GM12878 (cell line): Measurements from ENCODE around the gene FASTK. TPM values are rescaled to one million over a fixed set of nuclear protein-coding genes. Genes with fewer than 3 reads are reported as not detected.

Source experiments
- ATAC-seq: fragments of 200-7000 bp; cut with Tn5 transposase; 3 replicates; pipeline ENCODE4 v1.9.1; 2020; ENCODE audit warnings: mild to moderate bottlenecking, moderate library complexity
- BruUV-seq: library from RNA; stranded (reverse); fragments of 400-500 nt; replicated peaks from 2 replicates; lab custom pipeline; 2021; lab: Mats Ljungman, UMichigan
- CTCF ChIA-PET: fragments of 300-600 bp; sonication (Branson Sonifier 250); formaldehyde crosslinking; extraction: SDS; loops from one replicate; lab custom pipeline; 2021; ENCODE audit warnings: inconsistent platforms; lab: Yijun Ruan, JAX
- POLR2A ChIA-PET: fragments of 350-600 bp; formaldehyde crosslinking; extraction: SDS; loops from one replicate; lab custom pipeline; 2021; ENCODE audit warnings: inconsistent platforms; lab: Charles Lee
- RAD21 ChIA-PET: fragments of 300-600 bp; sonication (Branson Sonifier 250); formaldehyde crosslinking; loops from one replicate; lab custom pipeline; 2023; ENCODE audit warnings: antibody characterized with exemption; ENCODE audit not compliant: unreplicated experiment; lab: Charles Lee
- SMC1A ChIA-PET: fragments of 300-600 bp; sonication (Branson Sonifier 250); formaldehyde crosslinking; loops from one replicate; lab custom pipeline; 2023; ENCODE audit not compliant: unreplicated experiment, uncharacterized antibody; lab: Charles Lee
- DNase-seq: peaks from one replicate; pipeline ENCODE4 v3.0.0-alpha.2; 2011; ENCODE audit warnings: low read depth, low spot score
- FAIRE-seq: peaks from 3 replicates; lab custom pipeline; 2011; peaks lifted over from hg19 to GRCh38; lab: Jason Lieb, UNC
- H2AFZ ChIP-seq: 2 replicates; pipeline ENCODE4 v1.6.0; 2011; ENCODE audit warnings: low read depth, low read length, control low read depth; ENCODE audit not compliant: control insufficient read depth
- H3K27ac ChIP-seq: 2 replicates; pipeline ENCODE4 v1.5.1; 2011; ENCODE audit warnings: control low read depth; ENCODE audit not compliant: control insufficient read depth, insufficient read depth
- H3K27me3 ChIP-seq, 2 experiments: replicated peaks in 1 of 2; 2 replicates each; pipeline versions ENCODE4 v1.6.0 to v1.6.1; 2011; ENCODE audit warnings: low read length in 1 of 2; ENCODE audit not compliant: control insufficient read depth in 2 of 2, insufficient read depth in 2 of 2
- H3K36me3 ChIP-seq, 2 experiments: 2 replicates each; pipeline ENCODE4 v1.5.1; 2011; ENCODE audit warnings: low read length in 1 of 2; ENCODE audit not compliant: control insufficient read depth in 2 of 2, insufficient read depth in 2 of 2
- H3K4me1 ChIP-seq: 2 replicates; pipeline ENCODE4 v1.6.1; 2011; ENCODE audit warnings: mild to moderate bottlenecking, low read length, moderate library complexity, mixed read lengths; ENCODE audit not compliant: control insufficient read depth, insufficient read depth
- H3K4me2 ChIP-seq: 2 replicates; pipeline ENCODE4 v1.6.0; 2011; ENCODE audit warnings: control low read depth; ENCODE audit not compliant: control insufficient read depth, insufficient read depth
- H3K4me3 ChIP-seq: fragments of 200-600 bp; sonication (generic); 2 replicates; pipeline ENCODE4 v1.5.1; 2016
- H3K79me2 ChIP-seq: 2 replicates; pipeline ENCODE4 v1.6.0; 2011; ENCODE audit warnings: low read length; ENCODE audit not compliant: control insufficient read depth, insufficient read depth
- H3K9ac ChIP-seq: 2 replicates; pipeline ENCODE4 v1.8.0; 2011; ENCODE audit warnings: low read length, control low read depth, mixed read lengths; ENCODE audit not compliant: control insufficient read depth, insufficient read depth
- H3K9me3 ChIP-seq: replicated peaks from 3 replicates; pipeline ENCODE4 v1.5.1; 2011; ENCODE audit warnings: mild to moderate bottlenecking, low read length; ENCODE audit not compliant: control insufficient read depth, insufficient read depth
- H4K20me1 ChIP-seq: 2 replicates; pipeline ENCODE4 v1.6.0; 2011; ENCODE audit not compliant: control insufficient read depth, insufficient read depth
- BMI1 ChIP-seq: fragments of 450-650 bp; IDR thresholded peaks from 2 replicates; pipeline ENCODE4 v1.6.1; 2016; ENCODE audit warnings: mild to moderate bottlenecking, moderate library complexity, borderline replicate concordance
- CBFB ChIP-seq: IDR thresholded peaks from 2 replicates; pipeline ENCODE4 v1.6.1; 2016; ENCODE audit warnings: antibody characterized with exemption, low read depth
- KAT2A ChIP-seq: conservative IDR thresholded peaks from 2 replicates; pipeline ENCODE4 v1.6.1; 2011; ENCODE audit warnings: low read depth, low read length; ENCODE audit not compliant: control insufficient read depth
- KDM1A ChIP-seq: fragments of 200-600 bp; sonication (generic); IDR thresholded peaks from 2 replicates; pipeline ENCODE4 v1.6.1; 2016; ENCODE audit warnings: borderline replicate concordance
- MTA3 ChIP-seq: IDR thresholded peaks from 2 replicates; pipeline ENCODE4 v1.6.1; 2012; ENCODE audit warnings: low read length, inconsistent platforms, borderline replicate concordance
- NFIC ChIP-seq: IDR thresholded peaks from 2 replicates; pipeline ENCODE4 v1.6.1; 2012; ENCODE audit warnings: low read depth, mild to moderate bottlenecking, inconsistent platforms, low read length, moderate library complexity
- NFXL1 ChIP-seq: fragments of 450-650 bp; IDR thresholded peaks from 2 replicates; pipeline ENCODE4 v1.6.1; 2017; ENCODE audit warnings: antibody characterized with exemption, mild to moderate bottlenecking, borderline replicate concordance
- NR2C2 ChIP-seq: IDR thresholded peaks from 2 replicates; pipeline ENCODE4 v1.6.1; 2011; ENCODE audit warnings: borderline replicate concordance, low read depth; ENCODE audit not compliant: control insufficient read depth, insufficient read length
- RELA ChIP-seq: fragments of 450-650 bp; IDR thresholded peaks from 2 replicates; pipeline ENCODE4 v1.8.0; 2014; ENCODE audit warnings: borderline replicate concordance; ENCODE audit not compliant: partially characterized antibody
- REST ChIP-seq: IDR thresholded peaks from 2 replicates; pipeline ENCODE4 v1.6.1; 2012; ENCODE audit warnings: mild to moderate bottlenecking, low read depth, low read length
- SREBF1 ChIP-seq: IDR thresholded peaks from 2 replicates; pipeline ENCODE4 v1.6.1; 2012; ENCODE audit warnings: mild to moderate bottlenecking, low read length
- SUZ12 ChIP-seq: fragments of 200-600 bp; sonication (generic); IDR thresholded peaks from one replicate; pipeline ENCODE4 v1.6.1; 2018; ENCODE audit warnings: antibody characterized with exemption, mild to moderate bottlenecking; ENCODE audit not compliant: unreplicated experiment
- TARDBP ChIP-seq: IDR thresholded peaks from 2 replicates; pipeline ENCODE4 v1.6.1; 2016; ENCODE audit warnings: borderline replicate concordance
- TCF7 ChIP-seq: IDR thresholded peaks from 2 replicates; pipeline ENCODE4 v1.6.1; 2014; ENCODE audit warnings: antibody characterized with exemption, borderline replicate concordance
- WRNIP1 ChIP-seq: IDR thresholded peaks from 2 replicates; pipeline ENCODE4 v1.6.1; 2011; ENCODE audit warnings: low read depth, low read length, improper control_type of control experiment, borderline replicate concordance
- ZNF274 ChIP-seq: IDR thresholded peaks from one replicate; pipeline ENCODE4 v1.8.0; 2011; ENCODE audit not compliant: insufficient read length, insufficient read depth
- ZNF592 ChIP-seq: fragments of 450-650 bp; IDR thresholded peaks from 2 replicates; pipeline ENCODE4 v1.6.1; 2017; ENCODE audit warnings: mild to moderate bottlenecking, moderate library complexity
- WGBS: methylation state at CpG from one replicate; pipeline ENCODE4 v1.1.6; 2016; ENCODE audit warnings: low lambda C conversion rate; ENCODE audit not compliant: insufficient replicate concordance, insufficient coverage; ENCODE audit errors: missing lambda C conversion rate; 5-methylcytosine and 5-hydroxymethylcytosine counted together
- in situ Hi-C: fragments of 300-500 bp; cut with MboI; formaldehyde crosslinking; loops from 9 replicates; pipeline ENCODE4 v1.14.3; 2018; ENCODE audit warnings: mixed read lengths
- intact Hi-C: fragments of 100-400 bp; cut with micrococcal nuclease; formaldehyde crosslinking; loops from one replicate; pipeline ENCODE4 v1.14.2; 2022; ENCODE audit not compliant: unreplicated experiment
- polyA plus RNA-seq, 11 experiments: library from polyadenylated mRNA; depleted of rRNA in 4 of 11; unstranded in 6 of 11; stranded (reverse) in 5 of 11; fragments of >200 nt; fragmentation: Nextera tagmentation in 4 of 11; fragmentation: Illumina TruSeq in 1 of 11; extraction: Ambion mirVana in 4 of 11; extraction: Trizol in 1 of 11; gene quantifications; 1 replicate in 1 of 11; 2 replicates in 10 of 11; pipeline versions ENCODE4 v1.2.1 to v1.2.3, GENCODE V29; 2011 to 2016; ENCODE audit warnings: inconsistent platforms in 2 of 11, missing spikeins in 2 of 11, low read depth in 1 of 11
- total RNA-seq, 4 experiments: library from RNA; depleted of rRNA in 3 of 4; stranded (reverse); fragments of >200 nt in 3 of 4; fragmentation: Illumina TruSeq in 1 of 4; extraction: Trizol in 1 of 4; gene quantifications; 2 replicates each; pipeline versions ENCODE4 v1.2.1 to v1.2.3, GENCODE V29; 2013 to 2021
- TF ChIP-seq, protein P1 (sequence below): fragments of 450-650 bp; IDR thresholded peaks from 2 replicates; pipeline ENCODE4 v1.6.1; 2017; ENCODE audit warnings: mild to moderate bottlenecking

The FASTK gene
- total and polyA plus RNA-seq, 10 of the 15 experiments (the other 5 are each of a cell fraction or from before 2014, with no cell fraction given) = 0.19 to 102 (median 54.5) TPM

- DNase-seq (no peak), ATAC-seq (no peak), FAIRE-seq (no peak)
- no TSS peak for BruUV-seq
- no peaks in the 10 kb centered on the region for H3K27me3 ChIP-seq
- H3K9ac ChIP-seq = no peak overlapping the region
- SMC1A ChIA-PET = no interaction called here
- intact Hi-C loops = no loop called here
- in situ Hi-C loops = no loop called here
- H3K79me2 ChIP-seq = peaks cover 21% of the 10 kb centered on the region
- RAD21 ChIA-PET = no interaction called here
- no peaks in the 10 kb centered on the region for H4K20me1 ChIP-seq
- H3K36me3 ChIP-seq = peaks cover under 1 to 7% of the 10 kb centered on the region in 2 experiments; a peak in 3 of 4 replicates
- POLR2A ChIA-PET = no interaction called here
- H3K4me1 ChIP-seq = peaks cover 18% of the 10 kb centered on the region
- no peak overlapping the region for H3K4me2 ChIP-seq
- no peak overlapping the region for H3K27ac ChIP-seq
- H3K9me3 ChIP-seq = no peaks in the 10 kb centered on the region
- CTCF ChIA-PET = no interaction called here
- H3K4me3 ChIP-seq = no peak overlapping the region
- WGBS = 92% methylated on average over 11 of the region's 11 CpGs
- H2AFZ ChIP-seq = no peak overlapping the region
- TF ChIP-seq KDM1A = no peak
- no peak for TF ChIP-seq REST
- TF ChIP-seq TARDBP = no peak
- TF ChIP-seq ZNF274 = no peak
- TF ChIP-seq WRNIP1 = no peak
- TF ChIP-seq SREBF1 = no peak
- no peak for TF ChIP-seq TCF7
- no peak for TF ChIP-seq MTA3
- TF ChIP-seq NR2C2 = no peak
- no peak for TF ChIP-seq BMI1
- no peak for TF ChIP-seq CBFB
- no peak for TF ChIP-seq ZNF592
- no peak for TF ChIP-seq RELA
- no peak for TF ChIP-seq KAT2A
- no peak for TF ChIP-seq NFIC
- no peak for TF ChIP-seq NFXL1
- TF ChIP-seq, protein P1, sequence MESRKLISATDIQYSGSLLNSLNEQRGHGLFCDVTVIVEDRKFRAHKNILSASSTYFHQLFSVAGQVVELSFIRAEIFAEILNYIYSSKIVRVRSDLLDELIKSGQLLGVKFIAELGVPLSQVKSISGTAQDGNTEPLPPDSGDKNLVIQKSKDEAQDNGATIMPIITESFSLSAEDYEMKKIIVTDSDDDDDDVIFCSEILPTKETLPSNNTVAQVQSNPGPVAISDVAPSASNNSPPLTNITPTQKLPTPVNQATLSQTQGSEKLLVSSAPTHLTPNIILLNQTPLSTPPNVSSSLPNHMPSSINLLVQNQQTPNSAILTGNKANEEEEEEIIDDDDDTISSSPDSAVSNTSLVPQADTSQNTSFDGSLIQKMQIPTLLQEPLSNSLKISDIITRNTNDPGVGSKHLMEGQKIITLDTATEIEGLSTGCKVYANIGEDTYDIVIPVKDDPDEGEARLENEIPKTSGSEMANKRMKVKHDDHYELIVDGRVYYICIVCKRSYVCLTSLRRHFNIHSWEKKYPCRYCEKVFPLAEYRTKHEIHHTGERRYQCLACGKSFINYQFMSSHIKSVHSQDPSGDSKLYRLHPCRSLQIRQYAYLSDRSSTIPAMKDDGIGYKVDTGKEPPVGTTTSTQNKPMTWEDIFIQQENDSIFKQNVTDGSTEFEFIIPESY = no peak
- TF ChIP-seq SUZ12 = no peak
Observed at GRCh38 chr7:151062111-151062398, 18.6 kb downstream of the FASTK start.
